T-helper 1 cell treated with Interleukin-12 subunit alpha and Interleukin-12 subunit beta and Interleukin-4 antibody, amounts not matched to agents 30 ng/mL and 1 ng/mL, for 36 hours (primary cell): ENCODE measurements around the gene FAS. TPM values are rescaled to one million over a fixed set of nuclear protein-coding genes. Genes with fewer than 3 reads are reported as not detected.

Experiments
- intact Hi-C: fragments of 100-400 bp; cut with micrococcal nuclease; formaldehyde crosslinking; loops from one replicate; pipeline ENCODE4 v1.15.1; 2024
- total RNA-seq: library from RNA; stranded (reverse); gene quantifications from 2 replicates; pipeline ENCODE4 v1.2.3, GENCODE V29; 2022

FAS gene
- total RNA-seq, 1 donor from 2014 or later: 84.4 TPM

DNA sequence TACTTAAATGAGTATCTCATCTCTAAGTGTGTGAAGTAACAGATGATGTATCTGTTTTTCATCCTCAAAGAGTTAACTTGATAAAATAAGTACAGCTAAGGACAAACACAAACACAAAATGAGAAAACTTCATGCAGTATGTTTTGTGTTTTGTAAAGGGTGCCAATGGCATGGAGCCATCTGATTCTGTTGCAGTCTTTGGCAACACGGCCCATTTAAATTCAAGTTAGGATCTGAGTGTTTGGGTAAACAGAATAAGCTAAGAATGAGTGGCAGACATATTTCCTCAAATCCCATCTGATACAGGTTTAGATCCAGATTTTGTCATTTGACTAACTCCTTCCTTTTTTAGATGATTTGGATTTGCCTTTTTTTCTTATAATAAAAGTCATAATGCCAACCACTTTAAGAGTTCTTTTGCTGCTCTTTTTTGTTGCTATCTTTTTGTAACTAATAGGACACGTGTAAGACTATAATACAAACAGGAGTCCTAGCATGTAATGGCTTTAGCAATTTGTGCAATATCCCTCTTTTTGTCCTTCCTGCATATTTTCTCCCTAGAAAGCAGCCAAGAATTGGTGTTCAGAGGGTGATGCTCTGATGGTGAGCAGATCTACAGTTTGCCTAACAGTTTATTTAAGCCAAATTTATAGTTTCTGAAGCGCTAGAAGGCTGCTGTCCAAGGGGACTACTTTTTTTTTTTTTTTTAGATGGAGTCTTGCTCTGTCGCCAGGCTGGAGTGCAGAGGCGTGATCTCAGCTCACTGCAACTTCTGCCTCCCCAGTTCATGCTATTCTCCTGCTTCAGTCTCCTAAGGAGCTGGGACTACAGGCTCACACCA is 19.2 kb upstream of the FAS start:
- intact Hi-C loops: no loop called here

DNA sequence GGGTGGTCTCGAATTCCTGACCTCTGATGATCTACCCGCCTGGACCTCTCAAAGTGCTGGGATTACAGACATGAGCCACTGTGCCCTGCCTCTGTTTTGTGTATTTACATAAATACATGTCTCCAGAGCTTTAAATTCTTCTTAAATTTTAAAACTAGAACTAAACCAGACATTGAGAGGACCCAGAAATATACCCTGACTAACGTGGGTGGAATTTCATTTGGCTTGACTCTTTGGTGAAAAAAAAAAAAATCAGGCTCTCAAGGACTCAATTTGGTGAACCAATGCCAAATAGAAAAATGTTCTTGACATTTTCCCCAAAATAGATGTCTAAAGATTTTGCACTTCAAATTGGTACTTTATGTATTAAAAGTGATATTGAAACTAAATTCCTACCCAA is 16.6 kb upstream of the FAS start:
- intact Hi-C loops: no loop called here

DNA sequence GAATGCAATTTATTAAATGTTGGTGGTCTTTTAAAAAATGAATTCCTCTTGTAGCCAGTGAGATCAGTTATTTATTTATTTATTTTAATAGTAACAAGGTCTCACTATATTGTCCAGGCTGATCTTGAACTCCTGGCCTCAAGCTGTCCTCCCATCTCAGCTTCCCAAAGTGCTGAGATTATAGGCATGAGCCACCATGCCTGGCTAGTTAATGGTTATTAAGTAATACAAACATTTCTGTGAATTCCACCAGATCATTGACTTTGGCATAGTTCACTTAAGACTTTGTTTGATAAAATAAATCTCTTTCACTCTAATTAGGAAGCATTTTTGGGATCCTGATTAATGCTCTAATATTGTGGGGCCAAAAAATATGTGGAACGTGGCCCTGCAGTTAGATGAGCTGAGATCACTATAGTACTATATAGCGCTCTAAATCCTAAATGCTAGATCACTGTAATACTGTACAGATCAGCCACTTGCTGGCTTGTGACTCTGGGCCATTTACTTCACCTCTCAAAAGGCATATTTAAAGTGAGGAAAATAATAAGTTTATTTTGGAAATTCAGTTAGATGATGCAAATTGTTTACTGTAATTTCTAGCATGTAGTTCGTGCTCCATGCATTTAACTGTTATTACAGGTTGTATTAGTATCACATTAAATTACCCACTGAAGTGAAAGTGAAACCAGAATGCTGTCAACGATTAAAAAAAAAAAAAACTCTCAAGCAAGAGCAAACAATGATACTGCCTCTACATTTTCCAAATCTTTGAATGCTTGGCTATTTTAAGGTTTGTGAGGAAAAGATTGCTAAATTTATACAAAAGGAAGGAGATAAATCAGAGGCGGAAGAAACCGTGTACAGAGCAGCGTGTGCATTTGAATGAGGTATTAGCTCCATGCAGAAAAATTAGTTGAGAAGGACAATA is 15.9 kb upstream of the FAS start:
- intact Hi-C loops: loop anchor here (1.0 kb wide), 2 partner anchors 16 to 94 kb away; partner anchors contain the start of genes FAS and STAMBPL1

DNA sequence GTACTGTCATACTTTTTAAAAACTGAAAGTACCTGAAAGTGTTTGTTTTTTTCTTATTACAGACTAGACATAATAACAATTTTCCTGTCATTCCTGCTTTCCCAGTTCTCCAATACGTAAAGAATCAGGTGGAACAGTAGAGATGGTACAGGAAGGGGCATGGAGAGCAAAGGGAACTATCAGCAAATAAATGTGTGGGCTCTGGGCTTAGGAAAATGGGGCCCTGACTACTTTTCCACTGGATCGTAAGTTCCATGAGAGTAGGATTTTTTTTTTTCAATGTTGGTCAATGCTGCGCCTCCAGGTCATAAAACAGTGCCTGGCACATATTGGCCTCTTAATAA is 15.2 kb upstream of the FAS start:
- intact Hi-C loops: loop anchor here (1.0 kb wide), 2 partner anchors 15 to 95 kb away; partner anchors contain the start of genes FAS and STAMBPL1

DNA sequence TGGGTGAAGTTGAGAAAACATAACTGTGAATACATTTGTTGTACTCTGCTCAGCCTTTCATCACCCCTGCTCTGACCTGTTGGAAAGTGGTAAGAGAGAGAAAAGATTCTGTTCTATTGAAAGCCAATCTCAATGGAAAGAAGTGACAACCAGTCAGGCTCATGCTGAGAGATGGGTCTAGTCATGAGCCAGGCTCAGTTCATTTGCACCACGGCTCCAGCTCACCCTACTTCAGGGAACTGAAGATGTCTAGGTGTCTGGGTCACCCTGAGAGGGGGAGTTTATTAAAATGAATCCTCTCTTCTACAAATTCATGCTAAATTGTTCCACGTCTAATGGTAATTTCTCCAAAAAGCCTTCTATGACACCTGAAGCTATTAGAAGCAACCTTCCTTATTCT is 12.1 kb upstream of the FAS start:
- intact Hi-C loops: no loop called here

DNA sequence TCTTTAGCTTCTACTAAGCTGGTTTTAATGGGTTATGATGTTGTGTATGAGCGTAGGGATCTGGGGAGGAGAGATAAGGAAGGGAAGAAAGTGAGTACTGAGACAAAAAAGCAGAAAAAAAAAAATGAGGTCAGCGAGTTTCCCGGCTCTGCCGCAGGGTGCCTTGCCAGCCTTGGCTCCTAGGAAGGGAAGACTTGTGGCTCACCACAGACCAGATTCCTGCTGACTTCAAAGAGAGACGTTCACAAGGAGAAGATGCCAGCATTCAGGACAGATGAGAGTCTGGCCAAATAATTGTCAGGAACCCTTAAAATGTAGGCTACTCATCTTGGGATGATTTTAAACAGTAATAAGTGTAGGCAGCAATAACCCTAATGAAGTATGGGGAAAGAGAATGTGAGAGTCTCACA is 11.4 kb upstream of the FAS start:
- intact Hi-C loops: no loop called here

DNA sequence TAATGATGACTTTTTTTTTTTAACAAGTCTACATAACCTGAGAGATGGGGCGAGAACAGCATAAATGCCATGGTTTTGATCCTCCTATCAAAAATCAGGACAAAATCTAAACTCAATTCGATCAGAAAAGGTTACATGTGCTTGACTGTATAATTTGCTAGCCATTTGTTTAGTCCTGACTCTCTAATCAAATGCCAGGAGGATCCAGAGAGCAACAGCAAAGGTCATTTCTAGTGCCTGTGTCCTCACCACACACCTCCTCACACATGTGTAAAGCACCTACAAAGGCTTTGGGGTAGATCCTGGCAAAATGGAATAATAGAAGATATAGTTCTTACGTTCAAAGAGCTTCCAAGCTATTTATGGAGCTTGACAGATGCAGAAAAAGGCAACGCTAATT is 11.0 kb upstream of the FAS start:
- intact Hi-C loops: no loop called here

DNA sequence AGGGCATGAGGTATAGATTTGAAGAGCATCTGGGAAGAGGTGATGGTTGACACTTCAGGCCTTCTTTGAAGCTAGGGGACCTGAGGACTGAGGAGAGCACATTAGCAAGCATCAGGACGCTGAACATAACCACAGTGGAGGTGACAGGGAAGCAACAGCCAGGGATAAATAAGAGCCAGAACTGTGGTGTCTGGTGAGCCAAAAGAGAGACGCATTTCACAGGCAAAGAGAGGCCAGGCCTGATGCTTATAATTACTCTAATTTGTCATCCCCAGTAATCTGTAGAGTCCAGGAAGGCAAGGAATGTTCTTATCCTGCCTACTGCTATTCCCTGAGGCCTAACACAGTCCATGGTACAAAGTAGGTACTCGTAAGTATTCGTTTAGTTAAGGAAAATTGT is 10.4 kb upstream of the FAS start:
- intact Hi-C loops: no loop called here

DNA sequence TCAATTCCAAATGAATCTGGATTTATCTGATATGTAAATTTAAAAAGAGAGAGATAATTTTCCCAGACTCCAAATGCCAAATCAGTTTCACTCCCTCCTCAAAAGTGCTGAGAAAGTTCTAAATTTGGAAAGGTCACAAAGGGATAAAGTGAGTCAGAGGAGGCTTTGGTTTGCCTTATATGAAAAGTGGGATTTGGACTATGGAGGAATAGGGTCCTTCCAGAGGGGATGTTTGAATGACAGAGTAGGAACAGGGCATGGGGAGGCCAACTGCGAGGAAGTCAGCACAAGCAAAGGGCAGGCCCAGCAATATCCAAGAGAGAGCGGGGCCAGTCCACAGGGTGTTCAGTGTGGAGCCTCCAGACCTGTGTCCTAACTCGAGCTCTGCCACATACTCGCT is 9.8 kb upstream of the FAS start:
- intact Hi-C loops: no loop called here

DNA sequence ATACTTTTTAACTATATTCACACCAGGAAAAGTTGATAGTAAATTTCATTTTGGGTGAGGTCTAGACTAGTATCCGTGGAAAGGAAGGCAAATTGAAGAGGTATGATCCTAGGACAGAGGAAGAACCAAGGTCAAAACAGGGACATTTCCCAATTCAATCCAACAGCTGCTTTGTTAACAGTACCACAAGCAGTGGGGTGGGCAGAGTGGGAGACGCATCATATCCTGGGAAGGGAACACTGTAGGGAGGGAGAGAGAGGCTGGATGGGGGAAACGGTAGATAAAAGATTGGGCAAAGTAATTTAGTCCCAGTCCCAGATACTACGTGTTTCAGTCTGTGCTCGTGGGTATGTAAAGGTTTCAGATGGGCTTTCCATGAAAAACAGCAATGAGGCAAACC is 9.2 kb upstream of the FAS start:
- intact Hi-C loops: no loop called here

DNA sequence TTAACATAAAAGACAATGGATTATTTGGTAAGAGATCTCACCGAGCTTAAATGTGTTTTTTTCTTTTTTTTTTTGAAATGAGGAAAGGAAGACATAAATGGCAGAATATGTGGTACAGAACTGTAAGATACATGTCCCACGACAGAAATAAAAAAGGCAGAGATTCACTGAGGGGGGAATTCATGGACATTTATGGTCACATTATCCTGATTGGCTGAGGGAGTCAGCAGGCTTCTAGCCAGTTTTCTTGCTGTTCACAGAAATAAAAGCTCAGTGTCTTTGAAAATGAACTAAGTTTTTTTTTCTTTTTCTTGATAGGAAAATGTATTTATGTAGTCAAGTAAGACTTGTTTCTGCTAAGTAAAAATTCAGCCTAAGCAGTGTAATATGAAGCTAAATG is 8.2 kb upstream of the FAS start:
- intact Hi-C loops: no loop called here

DNA sequence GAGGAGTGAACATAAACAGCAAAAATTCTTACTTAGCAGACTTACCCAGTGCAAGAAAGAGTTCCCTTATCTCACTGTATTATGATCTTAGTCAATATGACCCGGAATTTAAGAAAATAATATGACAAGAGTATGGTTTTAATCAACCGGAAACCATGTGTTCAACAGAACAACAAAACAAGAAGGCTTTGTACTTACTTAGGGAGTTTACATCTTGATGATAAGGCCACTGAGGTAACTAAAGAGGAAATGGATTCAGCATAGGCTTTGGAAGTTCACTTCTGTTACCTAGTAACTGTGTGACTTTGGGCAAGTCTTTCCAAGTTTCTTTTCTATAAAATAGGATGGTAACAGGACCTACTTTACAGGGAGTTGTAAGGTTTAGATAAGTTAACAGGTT is 7.4 kb upstream of the FAS start:
- intact Hi-C loops: no loop called here

DNA sequence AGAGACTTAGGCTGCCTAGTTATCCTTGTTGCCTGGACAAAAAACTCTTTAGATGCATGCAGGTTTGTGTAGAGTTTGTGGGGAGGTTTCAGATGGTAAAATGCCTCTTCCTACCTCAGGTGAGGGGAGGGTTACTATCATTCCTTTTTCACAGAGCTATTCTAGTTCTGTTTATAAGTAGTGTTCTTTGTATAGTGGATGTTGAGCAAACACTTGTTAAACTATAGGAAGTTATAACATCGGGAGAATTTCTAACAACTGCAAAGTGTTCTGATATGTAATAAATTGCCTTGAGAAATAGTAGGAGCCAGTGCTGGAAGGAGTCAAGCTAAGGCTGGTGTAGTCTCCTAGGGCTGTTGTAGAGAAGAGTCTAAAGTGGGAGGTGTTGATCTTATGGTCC is 6.7 kb upstream of the FAS start:
- intact Hi-C loops: no loop called here

DNA sequence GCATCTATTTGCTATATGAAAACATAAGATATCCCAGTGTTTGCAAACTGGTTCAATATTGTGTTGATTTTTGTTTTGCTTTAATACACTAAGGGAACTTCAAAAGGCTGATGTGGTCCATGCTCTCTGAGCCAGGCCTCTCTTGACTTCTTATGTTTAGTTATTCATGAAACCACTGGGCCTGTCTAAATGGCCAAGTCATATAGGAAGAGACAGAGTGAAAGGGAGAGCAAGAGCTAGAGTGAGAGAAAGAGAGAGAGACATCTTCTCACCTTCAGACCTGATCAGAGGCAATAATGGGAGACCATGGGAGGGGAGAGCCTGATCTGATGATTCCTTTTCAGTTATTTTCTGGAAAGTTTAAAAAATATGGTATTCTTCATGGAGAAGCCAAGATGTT is 6.1 kb upstream of the FAS start:
- intact Hi-C loops: no loop called here

DNA sequence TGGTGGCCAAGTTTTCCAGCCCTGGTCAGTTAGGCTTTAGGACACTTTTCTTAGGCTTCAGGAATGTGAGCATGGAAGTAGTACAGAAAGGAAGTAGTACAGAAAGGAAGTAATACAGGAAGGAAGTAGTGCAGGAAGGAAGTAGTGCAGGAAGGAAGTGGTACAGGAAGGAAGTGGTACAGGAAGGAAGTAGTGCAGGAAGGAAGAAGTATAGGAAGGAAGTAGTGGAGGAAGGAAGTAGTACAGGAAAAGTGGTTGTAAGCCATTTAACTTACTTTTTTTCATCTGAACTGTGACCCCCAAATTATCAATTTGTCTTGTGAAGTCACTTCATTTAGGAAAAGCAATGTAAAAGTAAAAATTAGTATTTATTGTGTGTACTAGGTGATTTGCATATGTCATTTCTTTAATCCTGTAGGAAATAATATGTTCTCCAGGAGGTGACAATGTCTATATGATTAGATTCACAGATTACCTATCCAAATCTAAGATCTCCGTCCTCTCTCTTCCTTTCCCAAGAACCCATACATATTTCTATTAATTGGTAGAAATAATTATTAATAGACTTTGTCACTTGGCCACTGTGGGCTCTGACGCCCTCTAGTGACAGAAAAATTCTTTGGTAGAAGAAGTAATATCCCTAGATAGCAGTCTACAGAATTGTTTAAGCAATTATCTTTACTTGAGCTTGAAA is 3.9 kb upstream of the FAS start:
- intact Hi-C loops: loop anchor here (1.0 to 2.0 kb wide), 4 partner anchors 15 to 716 kb away; no protein-coding TSS in a partner anchor

DNA sequence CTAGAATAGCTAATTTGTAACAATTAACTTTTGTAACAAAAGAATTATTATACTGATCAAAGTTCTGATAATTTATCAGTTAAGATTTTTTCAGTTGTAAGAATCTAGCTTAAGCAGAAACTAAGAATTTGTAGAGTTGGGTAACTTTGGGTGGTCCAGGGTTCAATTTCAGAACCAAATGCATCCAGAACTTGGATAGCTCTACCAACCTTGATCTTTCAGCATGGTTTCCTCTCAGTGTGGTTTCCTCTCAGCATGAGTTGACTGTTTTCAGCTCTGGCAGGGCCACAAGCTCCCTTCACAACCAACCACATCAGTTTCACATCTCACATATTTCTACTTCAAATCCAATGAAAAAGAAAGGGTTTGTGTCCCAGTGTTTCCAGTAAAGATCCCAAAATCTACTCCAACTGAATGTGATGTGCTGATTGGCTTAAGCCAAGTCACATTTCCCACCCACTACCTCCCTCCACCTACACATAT is 3.3 kb upstream of the FAS start:
- intact Hi-C loops: loop anchor here (1.0 to 2.0 kb wide), 4 partner anchors 14 to 716 kb away; no protein-coding TSS in a partner anchor

DNA sequence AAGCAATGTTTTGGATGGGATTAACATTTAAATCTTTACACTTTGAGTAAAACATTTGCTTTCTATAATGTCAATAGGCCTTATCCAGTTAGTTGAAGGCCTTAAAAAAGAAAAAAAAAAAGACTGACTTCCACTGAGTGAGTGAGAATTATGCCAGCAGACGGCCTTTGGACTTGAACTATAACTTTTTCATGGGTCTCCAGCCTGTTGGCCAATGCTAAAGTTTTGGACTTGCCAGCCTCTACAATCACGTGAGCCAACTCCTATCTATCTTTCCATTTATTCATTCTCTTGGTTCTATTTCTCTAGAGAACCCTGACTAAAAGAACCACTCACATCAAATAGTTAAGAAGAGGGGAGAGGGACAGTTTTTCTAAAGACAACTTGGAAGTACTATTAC is 2.8 kb upstream of the FAS start:
- intact Hi-C loops: loop anchor here (1.0 to 2.0 kb wide), 4 partner anchors 13 to 717 kb away; no protein-coding TSS in a partner anchor

DNA sequence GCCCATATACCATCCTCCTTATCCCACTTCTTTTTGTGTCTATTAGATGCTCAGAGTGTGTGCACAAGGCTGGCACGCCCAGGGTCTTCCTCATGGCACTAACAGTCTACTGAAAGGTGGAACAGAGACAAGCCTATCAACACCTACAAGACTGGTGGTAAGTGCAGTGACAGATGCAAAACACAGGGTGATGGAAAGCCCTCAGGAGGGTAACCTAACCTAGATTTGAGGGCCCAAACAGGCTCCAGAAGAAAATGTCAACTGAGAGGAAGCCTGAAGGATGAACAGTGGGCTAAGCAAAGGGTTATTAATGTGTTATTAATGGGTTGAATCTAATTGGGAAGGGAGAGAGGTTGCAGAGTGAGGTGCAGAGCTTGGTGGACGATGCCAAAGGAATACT is 1.2 kb upstream of the FAS start:
- intact Hi-C loops: no loop called here

DNA sequence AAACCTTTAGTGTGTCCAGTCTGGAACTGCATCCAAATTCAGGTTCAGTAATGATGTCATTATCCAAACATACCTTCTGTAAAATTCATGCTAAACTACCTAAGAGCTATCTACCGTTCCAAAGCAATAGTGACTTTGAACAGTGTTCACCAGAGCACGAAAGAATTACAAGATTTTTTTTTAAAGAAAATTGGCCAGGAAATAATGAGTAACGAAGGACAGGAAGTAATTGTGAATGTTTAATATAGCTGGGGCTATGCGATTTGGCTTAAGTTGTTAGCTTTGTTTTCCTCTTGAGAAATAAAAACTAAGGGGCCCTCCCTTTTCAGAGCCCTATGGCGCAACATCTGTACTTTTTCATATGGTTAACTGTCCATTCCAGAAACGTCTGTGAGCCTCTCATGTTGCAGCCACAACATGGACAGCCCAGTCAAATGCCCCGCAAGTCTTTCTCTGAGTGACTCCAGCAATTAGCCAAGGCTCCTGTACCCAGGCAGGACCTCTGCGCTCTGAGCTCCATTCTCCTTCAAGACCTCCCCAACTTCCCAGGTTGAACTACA is 694 bp upstream of the FAS start:
- intact Hi-C loops: loop anchor here (1.0 to 10.0 kb wide), 10 partner anchors 15 to 1882 kb away; partner anchors contain the start of genes ATAD1, IFIT1, IFIT5 and KIF20B

DNA sequence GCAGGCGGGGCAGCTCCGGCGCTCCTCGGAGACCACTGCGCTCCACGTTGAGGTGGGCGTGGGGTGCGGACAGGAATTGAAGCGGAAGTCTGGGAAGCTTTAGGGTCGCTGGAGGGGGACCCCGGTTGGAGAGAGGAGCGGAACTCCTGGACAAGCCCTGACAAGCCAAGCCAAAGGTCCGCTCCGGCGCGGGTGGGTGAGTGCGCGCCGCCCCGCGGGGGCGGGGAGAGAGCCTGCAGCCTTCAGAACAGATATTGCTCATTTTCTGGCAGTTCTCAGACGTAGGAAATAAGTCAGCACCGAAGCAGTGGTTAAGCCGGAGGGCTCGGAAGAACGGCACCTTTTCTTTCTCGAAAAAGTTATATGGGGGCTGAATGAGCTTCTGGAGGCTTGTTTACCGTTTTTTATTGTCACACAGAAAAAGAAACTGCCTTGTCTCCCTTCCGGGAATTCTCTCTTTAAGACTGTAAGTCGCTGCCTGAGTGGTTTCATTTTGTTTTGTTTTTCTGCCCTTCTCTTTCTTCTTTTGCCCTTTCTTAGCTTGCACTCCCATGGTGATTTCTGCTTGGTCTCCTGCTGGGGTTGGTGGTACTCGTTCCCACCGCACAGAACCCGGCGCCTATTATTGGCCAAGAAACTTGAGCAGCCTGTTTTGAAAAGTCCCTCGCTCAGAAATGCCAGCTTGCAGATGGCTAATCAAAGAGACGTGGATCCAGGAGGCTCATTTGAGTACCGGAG is 732 bp downstream of the FAS start:
- intact Hi-C loops: loop anchor here (1.0 to 10.0 kb wide), 13 partner anchors 10 to 1881 kb away; partner anchors contain the start of genes ATAD1, IFIT1, IFIT5 and KIF20B
